HFFc6 (cell line): ENCODE measurements around the gene FBL. TPM values are rescaled to one million over a fixed set of nuclear protein-coding genes. Genes with fewer than 3 reads are reported as not detected.

Experiments used
- DNase-seq: peaks from one replicate; pipeline ENCODE4 v3.0.0-alpha.2; 2018
- H3K27ac Mint-ChIP-seq: 2 replicates; pipeline ENCODE4 v1.8.0; 2020; ENCODE audit warnings: mild to moderate bottlenecking, mixed read lengths
- H3K27me3 Mint-ChIP-seq: 2 replicates; pipeline ENCODE4 v1.8.0; 2021; ENCODE audit warnings: mild to moderate bottlenecking, moderate library complexity, mixed read lengths; ENCODE audit not compliant: insufficient read depth
- H3K36me3 Mint-ChIP-seq: 2 replicates; pipeline ENCODE4 v1.8.0; 2021; ENCODE audit warnings: low read depth, mixed read lengths
- H3K4me1 Mint-ChIP-seq: 2 replicates; pipeline ENCODE4 v1.8.0; 2020; ENCODE audit warnings: low read depth, mixed read lengths
- H3K4me3 Mint-ChIP-seq: 2 replicates; pipeline ENCODE4 v1.8.0; 2020; ENCODE audit warnings: mild to moderate bottlenecking, moderate library complexity, mixed read lengths
- H3K9me3 Mint-ChIP-seq: 2 replicates; pipeline ENCODE4 v1.8.0; 2020; ENCODE audit warnings: mild to moderate bottlenecking, mixed read lengths
- total RNA-seq, 6 experiments: library from RNA; stranded (reverse); fragmentation: NEBNext Ultra II Directional; extraction: Animal tissue kit (Norgen Biotek cat#: 25700); gene quantifications; 2 replicates in 1 of 6; 3 replicates in 5 of 6; pipeline ENCODE4 v1.2.3, GENCODE V29; 2021
- TF ChIP-seq, protein P1 (sequence below): fragments of 200-600 bp; sonication (generic); IDR thresholded peaks from 2 replicates; pipeline ENCODE4 v1.5.0; 2021; ENCODE audit warnings: antibody characterized with exemption, mild to moderate bottlenecking

FBL gene
- total RNA-seq, 6 experiments from 2014 or later, result 167 to 234 (median 217) TPM

DNA sequence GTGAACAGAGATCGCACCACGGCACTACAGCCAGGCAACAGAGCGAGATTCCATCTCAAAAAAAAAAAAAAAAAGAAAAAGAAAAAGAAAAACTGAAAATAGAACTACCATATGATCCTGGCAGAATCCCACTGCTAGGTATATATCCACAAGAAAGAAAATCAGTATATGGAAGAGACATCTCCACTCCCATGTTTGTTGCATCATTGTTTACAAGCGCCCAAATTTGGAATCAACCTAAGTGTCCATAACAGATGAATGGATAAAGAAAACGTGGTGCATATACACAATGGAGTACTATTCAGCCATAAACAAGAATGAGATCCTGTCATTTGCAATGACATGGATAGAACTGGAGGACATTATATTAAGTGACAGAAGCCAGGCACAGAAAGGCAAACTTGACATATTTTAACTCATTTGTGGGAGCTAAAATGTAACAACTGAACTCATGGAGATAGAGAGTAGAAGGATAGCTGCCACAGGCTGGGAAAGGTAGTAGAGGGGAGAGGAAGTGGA, 38.3 kb downstream of the FBL start:
- TF ChIP-seq, protein P1, sequence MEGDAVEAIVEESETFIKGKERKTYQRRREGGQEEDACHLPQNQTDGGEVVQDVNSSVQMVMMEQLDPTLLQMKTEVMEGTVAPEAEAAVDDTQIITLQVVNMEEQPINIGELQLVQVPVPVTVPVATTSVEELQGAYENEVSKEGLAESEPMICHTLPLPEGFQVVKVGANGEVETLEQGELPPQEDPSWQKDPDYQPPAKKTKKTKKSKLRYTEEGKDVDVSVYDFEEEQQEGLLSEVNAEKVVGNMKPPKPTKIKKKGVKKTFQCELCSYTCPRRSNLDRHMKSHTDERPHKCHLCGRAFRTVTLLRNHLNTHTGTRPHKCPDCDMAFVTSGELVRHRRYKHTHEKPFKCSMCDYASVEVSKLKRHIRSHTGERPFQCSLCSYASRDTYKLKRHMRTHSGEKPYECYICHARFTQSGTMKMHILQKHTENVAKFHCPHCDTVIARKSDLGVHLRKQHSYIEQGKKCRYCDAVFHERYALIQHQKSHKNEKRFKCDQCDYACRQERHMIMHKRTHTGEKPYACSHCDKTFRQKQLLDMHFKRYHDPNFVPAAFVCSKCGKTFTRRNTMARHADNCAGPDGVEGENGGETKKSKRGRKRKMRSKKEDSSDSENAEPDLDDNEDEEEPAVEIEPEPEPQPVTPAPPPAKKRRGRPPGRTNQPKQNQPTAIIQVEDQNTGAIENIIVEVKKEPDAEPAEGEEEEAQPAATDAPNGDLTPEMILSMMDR, result no peak
- H3K9me3 Mint-ChIP-seq, result peaks cover 4% of the 10 kb centered on the region; the same call in 1 of the 2 replicates
- H3K36me3 Mint-ChIP-seq, result no peaks in the 10 kb centered on the region

GRCh38 chr19:39805104-39805503, 41.1 kb downstream of the FBL start:
- H3K9me3 Mint-ChIP-seq, result peaks cover 4% of the 10 kb centered on the region; the same call in 1 of the 2 replicates
- no peak overlapping the region for H3K4me3 Mint-ChIP-seq
- no peaks in the 10 kb centered on the region for H3K4me1 Mint-ChIP-seq
- TF ChIP-seq, protein P1, result no peak
- H3K36me3 Mint-ChIP-seq, result no peaks in the 10 kb centered on the region
- H3K27ac Mint-ChIP-seq, result no peak overlapping the region
- DNase-seq, result no peak
- peaks cover 12% of the 10 kb centered on the region for H3K27me3 Mint-ChIP-seq

More for the DNA sequence above, 38.3 kb downstream of the FBL start:
- H3K27me3 Mint-ChIP-seq, result peaks cover 11% of the 10 kb centered on the region
- no peak for DNase-seq
- H3K4me3 Mint-ChIP-seq, result no peak overlapping the region
- H3K27ac Mint-ChIP-seq, result no peak overlapping the region
- H3K4me1 Mint-ChIP-seq, result no peaks in the 10 kb centered on the region

GRCh38 chr19:39802958-39803357, 43.2 kb downstream of the FBL start:
- Mint-ChIP-seq H3K4me1 (no peaks in the 10 kb centered on the region), H3K36me3 (no peaks in the 10 kb centered on the region), H3K27ac (no peak overlapping the region), H3K4me3 (no peak overlapping the region), H3K27me3 (peaks cover 14% of the 10 kb centered on the region), H3K9me3 (no peaks in the 10 kb centered on the region)
- TF ChIP-seq, protein P1, result no peak
- DNase-seq, result no peak

- Mint-ChIP-seq H3K9me3 (no peaks in the 10 kb centered on the region), H3K36me3 (no peaks in the 10 kb centered on the region), H3K27ac (no peak overlapping the region), H3K27me3 (peaks cover 2% of the 10 kb centered on the region), H3K4me1 (0 out of 2 replicates have a peak, but pooled peaks cover 4% of the 10 kb centered on the region), H3K4me3 (no peak overlapping the region)
- DNase-seq, result no peak
- TF ChIP-seq, protein P1, result no peak
Measured at GRCh38 chr19:39797083-39797482, 49.1 kb downstream of the FBL start.

- H3K36me3 Mint-ChIP-seq, result no peaks in the 10 kb centered on the region
- H3K9me3 Mint-ChIP-seq, result no peaks in the 10 kb centered on the region
- peaks cover 2% of the 10 kb centered on the region for H3K27me3 Mint-ChIP-seq
- no peak overlapping the region for H3K4me3 Mint-ChIP-seq
- H3K4me1 Mint-ChIP-seq, result 0 out of 2 replicates have a peak, but pooled peaks cover 4% of the 10 kb centered on the region
- no peak for DNase-seq
- no peak overlapping the region for H3K27ac Mint-ChIP-seq
- TF ChIP-seq, protein P1, result no peak
Measured at GRCh38 chr19:39796000-39796498, 50.1 kb downstream of the FBL start.
